ENCODE results near the gene RAB23.

RAB23 gene

GRCh38 chr6:57221936-57222742 is at the start of gene RAB23:
RAB23 (minus strand) TSS chr6:57222307; CDS start chr6:57210380, 11,927 bp downstream.
- DNase-seq (ENCODE audit: low read depth in 2 of 3, low spot score in 1 of 3) = peak; percentile 61 to 77 (median 75)

DNA sequence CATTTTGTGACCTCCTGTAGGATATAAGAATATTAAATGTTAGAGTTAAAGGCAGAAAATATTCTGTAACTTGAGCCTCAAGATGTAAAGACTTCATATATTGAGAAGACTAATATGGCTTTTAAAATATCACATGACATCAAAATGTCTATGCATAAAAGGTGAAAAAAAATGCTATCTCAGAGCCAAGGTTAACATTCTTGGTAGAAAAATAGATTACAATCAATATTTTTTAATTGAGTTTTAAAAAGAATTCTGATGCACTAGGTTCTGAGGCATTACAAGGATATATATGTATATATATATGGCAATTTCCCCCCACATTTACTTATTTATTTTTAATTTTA is 46.2 kb upstream of the RAB23 start:
- no peak for DNase-seq (ENCODE audit: low read depth in 2 of 3, low spot score in 1 of 3)

DNA sequence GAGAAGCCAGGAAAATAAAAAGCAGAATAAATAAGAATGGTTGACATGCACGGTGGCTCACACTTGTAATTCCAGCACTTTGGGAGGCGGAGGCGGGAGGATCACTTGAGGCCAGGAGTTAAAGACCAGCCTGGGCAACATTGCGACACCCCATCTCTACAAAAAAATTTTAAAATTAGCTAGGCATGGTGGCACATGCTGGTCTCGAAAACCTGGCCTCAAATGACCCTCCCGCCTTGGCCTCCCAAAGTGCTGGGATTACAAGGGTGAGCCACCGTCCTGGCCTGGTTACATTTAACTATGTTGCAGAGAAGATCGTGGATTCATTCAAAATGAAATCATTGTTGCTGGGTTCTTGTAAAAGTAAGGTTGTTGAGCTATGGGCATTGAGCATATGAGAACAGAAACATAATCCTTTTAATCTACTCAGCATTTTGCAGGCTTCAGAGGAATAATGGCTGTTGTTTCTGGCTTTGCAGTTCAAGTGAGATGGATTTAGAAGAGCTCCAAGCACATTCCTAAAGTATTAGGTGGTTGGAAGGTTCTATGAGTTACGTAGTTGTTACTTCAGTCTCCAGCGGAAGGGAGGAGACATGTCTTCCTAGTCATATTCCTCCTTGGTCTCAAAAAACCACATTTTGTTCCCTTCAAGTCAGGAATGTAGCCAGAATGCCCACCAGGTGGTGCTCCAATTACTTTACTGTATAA is 45.6 kb upstream of the RAB23 start:
- peak in 2 of 3 donors; percentile 7 to 17 for DNase-seq (ENCODE audit: low read depth in 2 of 3, low spot score in 1 of 3)

- no peak for DNase-seq (ENCODE audit: low read depth in 2 of 3, low spot score in 1 of 3)
Observed at GRCh38 chr6:57265755-57266221, 43.7 kb upstream of the RAB23 start.

- DNase-seq (ENCODE audit: low read depth in 2 of 3, low spot score in 1 of 3) = no peak
Observed at GRCh38 chr6:57263739-57264138, 41.6 kb upstream of the RAB23 start.

GRCh38 chr6:57262901-57263694 is 41.0 kb upstream of the RAB23 start:
- DNase-seq (ENCODE audit: low read depth in 2 of 3, low spot score in 1 of 3) = no peak

DNA sequence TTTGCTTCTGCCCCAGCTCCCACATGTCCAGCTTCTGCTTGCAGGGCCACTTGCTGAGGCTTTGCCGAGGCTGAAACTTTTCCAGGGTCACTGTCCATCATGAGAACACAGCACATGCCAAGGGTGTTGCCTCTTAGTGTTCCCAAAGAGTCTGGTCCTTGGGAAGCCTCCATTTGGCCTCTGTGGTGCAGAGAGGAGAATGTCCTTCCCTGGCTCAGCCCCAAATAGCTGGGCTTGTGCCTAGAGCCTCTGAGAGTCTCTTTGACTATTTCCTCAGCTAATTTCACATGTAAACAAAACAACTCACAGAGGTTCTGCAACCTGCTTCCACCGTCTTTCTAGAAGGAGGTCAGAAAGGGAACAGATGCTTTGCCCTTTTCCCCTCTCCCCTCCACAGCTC is 40.4 kb upstream of the RAB23 start:
- DNase-seq (ENCODE audit: low read depth in 2 of 3, low spot score in 1 of 3) = no peak

DNA sequence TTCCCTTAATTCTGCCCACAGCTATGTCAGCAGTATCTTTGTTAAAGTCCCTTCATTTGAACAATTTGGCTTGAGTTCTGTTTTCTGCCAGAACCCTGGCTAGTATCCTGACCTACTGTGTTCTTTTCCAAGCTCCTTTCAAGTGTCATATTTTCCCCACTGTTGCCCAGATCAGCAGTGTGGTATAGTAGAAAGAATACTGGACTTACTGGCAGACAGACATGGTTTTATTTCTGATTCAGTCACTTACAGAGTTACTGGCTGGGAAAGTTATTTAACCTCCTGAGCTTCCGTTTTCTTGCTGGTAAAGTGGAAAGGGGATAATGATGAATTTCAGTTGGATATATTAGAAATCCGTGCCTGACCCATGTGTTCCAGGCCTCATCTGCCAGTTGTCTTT is 39.8 kb upstream of the RAB23 start:
- no peak for DNase-seq (ENCODE audit: low read depth in 2 of 3, low spot score in 1 of 3)

GRCh38 chr6:57259064-57259463 is 37.0 kb upstream of the RAB23 start:
- no peak for DNase-seq (ENCODE audit: low read depth in 2 of 3, low spot score in 1 of 3)

- DNase-seq (ENCODE audit: low read depth in 2 of 3, low spot score in 1 of 3) = no peak
Observed at GRCh38 chr6:57257911-57258541, 35.9 kb upstream of the RAB23 start.

- DNase-seq (ENCODE audit: low read depth in 2 of 3, low spot score in 1 of 3) = no peak
Observed at GRCh38 chr6:57256541-57256940, 34.4 kb upstream of the RAB23 start.

GRCh38 chr6:57255451-57256169 is 33.5 kb upstream of the RAB23 start:
- DNase-seq (ENCODE audit: low read depth in 2 of 3, low spot score in 1 of 3) = no peak

GRCh38 chr6:57254055-57254717 is 32.1 kb upstream of the RAB23 start:
- DNase-seq (ENCODE audit: low read depth in 2 of 3, low spot score in 1 of 3) = no peak

DNA sequence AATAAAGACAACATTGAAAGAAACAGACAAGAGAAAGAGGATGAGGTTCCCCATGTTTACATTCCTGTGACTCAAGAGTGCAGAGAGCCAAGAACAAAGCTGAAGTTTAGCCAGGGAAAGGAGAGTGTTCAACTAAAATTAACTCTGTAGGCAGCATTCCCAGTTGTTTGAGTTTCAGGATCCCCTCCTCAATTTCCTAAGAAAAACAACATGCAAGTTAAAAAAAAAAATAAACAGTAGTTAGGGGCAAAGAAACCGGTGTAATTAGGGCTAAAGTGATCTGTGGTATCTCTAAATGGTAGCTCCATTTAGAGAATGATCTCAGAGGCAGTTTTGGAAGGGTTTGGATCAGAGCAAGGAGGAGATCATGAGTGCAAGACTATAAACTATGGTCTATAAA is 30.9 kb upstream of the RAB23 start:
- DNase-seq (ENCODE audit: low read depth in 2 of 3, low spot score in 1 of 3) = no peak

DNA sequence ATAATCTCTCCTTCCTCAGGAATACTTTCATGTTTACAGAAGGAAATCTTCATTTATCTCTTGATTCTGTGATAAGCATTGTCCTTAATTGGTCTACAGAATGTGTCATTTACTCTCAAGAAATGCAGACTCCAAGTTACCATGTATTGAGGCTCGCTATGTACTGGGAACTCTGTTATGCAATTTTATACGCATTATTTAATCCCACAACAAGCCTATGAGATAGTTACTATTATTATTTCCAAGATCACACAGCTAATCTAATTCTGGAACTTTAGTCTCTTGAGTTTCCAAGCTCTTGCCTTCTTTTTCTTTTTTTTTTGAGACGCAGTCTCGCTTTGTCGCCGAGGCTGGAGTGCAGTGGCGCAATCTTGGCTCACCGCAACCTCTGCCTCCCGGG is 30.0 kb upstream of the RAB23 start:
- no peak for DNase-seq (ENCODE audit: low read depth in 2 of 3, low spot score in 1 of 3)

DNA sequence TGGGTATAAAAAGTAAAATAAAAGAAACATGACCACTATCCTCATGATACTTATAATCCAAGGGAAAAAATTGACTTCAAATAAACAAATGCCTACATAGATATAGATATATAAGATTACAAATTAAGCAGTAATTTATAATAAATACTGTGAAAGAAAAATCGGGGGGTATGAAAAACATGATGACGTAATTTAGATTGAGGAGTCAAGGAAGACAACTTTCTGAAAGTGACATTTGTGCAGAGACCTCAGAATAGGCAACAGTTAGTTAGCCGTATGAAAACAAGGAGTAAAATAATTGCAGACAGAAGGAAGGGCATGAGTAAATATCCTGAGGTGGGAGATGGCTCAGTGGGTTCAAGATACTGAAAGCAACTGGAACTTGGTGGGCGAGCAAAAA is 28.2 kb upstream of the RAB23 start:
- DNase-seq (ENCODE audit: low read depth in 2 of 3, low spot score in 1 of 3) = no peak

GRCh38 chr6:57248311-57248895 is 26.3 kb upstream of the RAB23 start:
- DNase-seq (ENCODE audit: low read depth in 2 of 3, low spot score in 1 of 3) = no peak

- no peak for DNase-seq (ENCODE audit: low read depth in 2 of 3, low spot score in 1 of 3)
Observed at GRCh38 chr6:57247603-57248002, 25.5 kb upstream of the RAB23 start.

GRCh38 chr6:57246307-57246706 is 24.2 kb upstream of the RAB23 start:
- DNase-seq (ENCODE audit: low read depth in 2 of 3, low spot score in 1 of 3) = no peak

DNA sequence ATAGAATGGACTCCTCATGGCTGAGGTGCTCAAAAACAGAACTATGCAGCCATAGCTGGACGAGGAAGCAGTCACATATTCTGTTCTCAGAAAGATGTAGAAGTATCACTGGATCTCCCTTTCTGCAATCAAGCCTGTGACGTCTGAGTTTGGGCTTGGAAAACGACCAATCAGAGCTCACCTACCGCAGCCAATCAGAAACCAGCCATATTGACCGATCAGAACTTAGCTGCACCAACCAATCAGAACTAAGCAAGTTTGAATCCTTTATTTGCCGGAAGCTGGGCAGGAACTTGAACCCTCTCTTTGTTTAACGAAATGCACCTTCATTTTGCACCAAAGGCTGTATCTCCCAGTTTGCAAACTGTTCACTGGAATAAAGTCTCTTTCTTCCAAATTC is 21.8 kb upstream of the RAB23 start:
- no peak for DNase-seq (ENCODE audit: low read depth in 2 of 3, low spot score in 1 of 3)

Measured in stimulated activated CD4-positive, alpha-beta T cell treated with anti-CD3 and anti-CD28 coated beads, Interleukin-12 subunit alpha, Interleukin-12 subunit beta, amount 100 ng/mL, for 48 hours (primary cell).